Trophoblast cell (in vitro differentiated cells and primary cell): Measurements from ENCODE around the gene ARAP1.
A peak's percentile ranks its signal among the peaks of the same experiment; 100 is the strongest.

Experiments
- DNase-seq, 2 donors: peaks; one replicate each; pipeline ENCODE4 v3.0.0-alpha.2; 2016
- H2AFZ ChIP-seq: 2 replicates; pipeline ENCODE4 v1.6.1; 2013; ENCODE audit warnings: low read length, moderate library complexity, mild to moderate bottlenecking; ENCODE audit not compliant: insufficient read depth, poor library complexity
- H2AK5ac ChIP-seq: 2 replicates; pipeline ENCODE4 v1.6.1; 2013; ENCODE audit warnings: mild to moderate bottlenecking, low read length
- H2BK120ac ChIP-seq: 2 replicates; pipeline ENCODE4 v1.6.1; 2013; ENCODE audit warnings: low read length, mild to moderate bottlenecking, moderate library complexity; ENCODE audit not compliant: insufficient read depth, poor library complexity
- H2BK12ac ChIP-seq: 2 replicates; pipeline ENCODE4 v1.6.1; 2013; ENCODE audit warnings: mild to moderate bottlenecking, low read length, moderate library complexity
- H2BK5ac ChIP-seq: 2 replicates; pipeline ENCODE4 v1.6.1; 2013; ENCODE audit warnings: low read length, low read depth, moderate library complexity, mild to moderate bottlenecking; ENCODE audit not compliant: poor library complexity
- H3K14ac ChIP-seq: 2 replicates; pipeline ENCODE4 v1.6.1; 2013; ENCODE audit warnings: mild to moderate bottlenecking, low read length
- H3K18ac ChIP-seq: 2 replicates; pipeline ENCODE4 v1.6.1; 2013; ENCODE audit warnings: mild to moderate bottlenecking, low read length
- H3K23ac ChIP-seq: 2 replicates; pipeline ENCODE4 v1.6.1; 2013; ENCODE audit warnings: low read length
- H3K27ac ChIP-seq: 2 replicates; pipeline ENCODE4 v1.5.1; 2013; ENCODE audit warnings: low read depth, mild to moderate bottlenecking, inconsistent platforms, low read length, moderate library complexity
- H3K27me3 ChIP-seq: 2 replicates; pipeline ENCODE4 v1.6.1; 2013; ENCODE audit warnings: inconsistent platforms, mild to moderate bottlenecking, low read length, moderate library complexity; ENCODE audit not compliant: insufficient read depth
- H3K36me3 ChIP-seq, 2 experiments: 1 replicate in 1 of 2; 2 replicates in 1 of 2; pipeline ENCODE4 v1.6.1; 2013; ENCODE audit warnings: low read length in 2 of 2, mild to moderate bottlenecking in 2 of 2, moderate library complexity in 1 of 2; ENCODE audit not compliant: insufficient read depth in 2 of 2, control insufficient read depth in 1 of 2
- H3K4ac ChIP-seq: 2 replicates; pipeline ENCODE4 v1.6.1; 2013; ENCODE audit warnings: low read depth, mild to moderate bottlenecking, low read length, moderate library complexity
- H3K4me1 ChIP-seq, 2 experiments: 1 replicate in 1 of 2; 2 replicates in 1 of 2; pipeline ENCODE4 v1.6.1; 2013; ENCODE audit warnings: low read length in 2 of 2, mild to moderate bottlenecking in 2 of 2, moderate library complexity in 1 of 2; ENCODE audit not compliant: insufficient read depth in 2 of 2, control insufficient read depth in 1 of 2
- H3K4me2 ChIP-seq: 2 replicates; pipeline ENCODE4 v1.6.1; 2013; ENCODE audit warnings: inconsistent platforms, mild to moderate bottlenecking, low read length, moderate library complexity
- H3K4me3 ChIP-seq: 2 replicates; pipeline ENCODE4 v1.5.1; 2013; ENCODE audit warnings: mild to moderate bottlenecking, low read depth, low read length, inconsistent platforms
- H3K79me1 ChIP-seq: one replicate; pipeline ENCODE4 v1.6.1; 2013; ENCODE audit warnings: low read length
- H3K79me2 ChIP-seq: 2 replicates; pipeline ENCODE4 v1.6.1; 2013; ENCODE audit warnings: low read length, mild to moderate bottlenecking; ENCODE audit not compliant: control insufficient read depth, insufficient read depth, poor library complexity
- H3K9ac ChIP-seq: 2 replicates; pipeline ENCODE4 v1.6.1; 2013; ENCODE audit warnings: mild to moderate bottlenecking, low read length
- H3K9me3 ChIP-seq: 2 replicates; pipeline ENCODE4 v1.6.1; 2013; ENCODE audit warnings: low read depth, mild to moderate bottlenecking, control low read depth, inconsistent platforms, low read length; ENCODE audit not compliant: insufficient read depth
- H4K12ac ChIP-seq: 2 replicates; pipeline ENCODE4 v1.6.1; 2013; ENCODE audit warnings: low read depth, mild to moderate bottlenecking, low read length, moderate library complexity
- H4K8ac ChIP-seq: 2 replicates; pipeline ENCODE4 v1.6.1; 2013; ENCODE audit warnings: low read depth, mild to moderate bottlenecking, low read length, moderate library complexity
- H4K91ac ChIP-seq: one replicate; pipeline ENCODE4 v1.6.1; 2013; ENCODE audit warnings: low read depth, mild to moderate bottlenecking, low read length, moderate library complexity
- WGBS: extraction: QIAGEN DNeasy Blood & Tissue Kit; methylation state at CpG from one replicate; pipeline ENCODE4 v1.1.7; 2013; ENCODE audit warnings: missing lambda C conversion rate; ENCODE audit not compliant: insufficient read length, insufficient coverage; ENCODE audit errors: extremely low coverage; 5-methylcytosine and 5-hydroxymethylcytosine counted together

The ARAP1 gene

GRCh38 chr11:72773696-72774095 lies 21.5 kb upstream of the ARAP1 start:
- Histone ChIP-seq H3K79me2 (peaks cover 2% of the 10 kb centered on the region), H3K4me1 (peaks cover 68 to 72% of the 10 kb centered on the region in 2 experiments), H3K9me3 (no peaks in the 10 kb centered on the region), H3K23ac (no peak overlapping the region), H2BK5ac (no peak overlapping the region), H3K9ac (no peak overlapping the region), H4K91ac (peak overlapping the region; percentile 20), H3K27ac (no peak overlapping the region), H2AK5ac (no peak overlapping the region), H4K12ac (no peak overlapping the region), H3K79me1 (peaks cover 28% of the 10 kb centered on the region), H3K36me3 (peaks cover 8 to 10% of the 10 kb centered on the region in 2 experiments), H3K4me2 (no peak overlapping the region), H2BK12ac (no peak overlapping the region), H3K4me3 (no peak overlapping the region), H3K4ac (no peak overlapping the region), H3K18ac (no peak overlapping the region), H2BK120ac (no peak overlapping the region), H2AFZ (no peak overlapping the region), H4K8ac (no peak overlapping the region), H3K27me3 (no peaks in the 10 kb centered on the region), H3K14ac (no peak overlapping the region)
- no peak for DNase-seq
- WGBS, result no CpG with 5 or more reads among the region's 6 CpGs

- no peaks in the 10 kb centered on the region for H3K9me3 ChIP-seq
- DNase-seq, result peak; percentile 48 to 56
- peak overlapping the region; percentile 16 for H3K27ac ChIP-seq
- H4K12ac ChIP-seq, result no peak overlapping the region
- no peak overlapping the region for H2BK5ac ChIP-seq
- H3K4me2 ChIP-seq, result peak overlapping the region; percentile 27
- H3K23ac ChIP-seq, result no peak overlapping the region
- no peak overlapping the region for H4K91ac ChIP-seq
- H3K36me3 ChIP-seq, result peaks cover 5 to 7% of the 10 kb centered on the region in 2 experiments
- no peak overlapping the region for H2AFZ ChIP-seq
- H3K4ac ChIP-seq, result no peak overlapping the region
- no peaks in the 10 kb centered on the region for H3K27me3 ChIP-seq
- H2AK5ac ChIP-seq, result no peak overlapping the region
- H3K9ac ChIP-seq, result no peak overlapping the region
- H2BK12ac ChIP-seq, result no peak overlapping the region
- H3K4me1 ChIP-seq, result peaks cover 64 to 69% of the 10 kb centered on the region in 2 experiments
- H2BK120ac ChIP-seq, result no peak overlapping the region
- H4K8ac ChIP-seq, result no peak overlapping the region
- no CpG with 5 or more reads among the region's 5 CpGs for WGBS
- H3K4me3 ChIP-seq, result no peak overlapping the region
- no peak overlapping the region for H3K14ac ChIP-seq
- H3K79me1 ChIP-seq, result peaks cover 24% of the 10 kb centered on the region
- peaks cover 2% of the 10 kb centered on the region for H3K79me2 ChIP-seq
- no peak overlapping the region for H3K18ac ChIP-seq
These were observed 21.1 kb upstream of the ARAP1 start for GRCh38 chr11:72773291-72773690.

GRCh38 chr11:72772059-72772458 lies 19.9 kb upstream of the ARAP1 start:
- no peak overlapping the region for H3K23ac ChIP-seq
- H2BK120ac ChIP-seq, result no peak overlapping the region
- no peak overlapping the region for H3K27ac ChIP-seq
- H3K27me3 ChIP-seq, result no peaks in the 10 kb centered on the region
- H3K4me2 ChIP-seq, result no peak overlapping the region
- no peak overlapping the region for H2AFZ ChIP-seq
- H3K4me1 ChIP-seq, result peaks cover 52 to 56% of the 10 kb centered on the region in 2 experiments
- DNase-seq, result no peak
- no peak overlapping the region for H3K9ac ChIP-seq
- peak overlapping the region; percentile 12 for H3K14ac ChIP-seq
- peaks cover 5 to 10% of the 10 kb centered on the region in 2 experiments for H3K36me3 ChIP-seq
- H2AK5ac ChIP-seq, result peak overlapping the region; percentile 3
- H3K4ac ChIP-seq, result peak overlapping the region; percentile 16
- peak overlapping the region; percentile 3 for H4K8ac ChIP-seq
- H2BK12ac ChIP-seq, result peak overlapping the region; percentile 28
- no peak overlapping the region for H2BK5ac ChIP-seq
- no CpG with 5 or more reads among the region's 12 CpGs for WGBS
- peaks cover 17% of the 10 kb centered on the region for H3K79me1 ChIP-seq
- peak overlapping the region; percentile 3 for H3K18ac ChIP-seq
- no peak overlapping the region for H3K4me3 ChIP-seq
- peak overlapping the region; percentile 38 for H4K91ac ChIP-seq
- no peaks in the 10 kb centered on the region for H3K9me3 ChIP-seq
- peaks cover 2% of the 10 kb centered on the region for H3K79me2 ChIP-seq
- H4K12ac ChIP-seq, result no peak overlapping the region

GRCh38 chr11:72771507-72771906 lies 19.3 kb upstream of the ARAP1 start:
- no CpG with 5 or more reads among the region's 4 CpGs for WGBS
- H2AK5ac ChIP-seq, result no peak overlapping the region
- no peak overlapping the region for H3K23ac ChIP-seq
- H3K9ac ChIP-seq, result no peak overlapping the region
- H3K4ac ChIP-seq, result no peak overlapping the region
- no peak overlapping the region for H4K12ac ChIP-seq
- H2BK5ac ChIP-seq, result no peak overlapping the region
- no peak overlapping the region for H3K4me3 ChIP-seq
- H3K79me2 ChIP-seq, result peaks cover 2% of the 10 kb centered on the region
- peaks cover 15% of the 10 kb centered on the region for H3K79me1 ChIP-seq
- H2AFZ ChIP-seq, result no peak overlapping the region
- H4K8ac ChIP-seq, result no peak overlapping the region
- no peaks in the 10 kb centered on the region for H3K27me3 ChIP-seq
- H3K18ac ChIP-seq, result no peak overlapping the region
- no peak for DNase-seq
- H3K14ac ChIP-seq, result no peak overlapping the region
- H3K27ac ChIP-seq, result no peak overlapping the region
- H2BK12ac ChIP-seq, result no peak overlapping the region
- peaks cover 5 to 10% of the 10 kb centered on the region in 2 experiments for H3K36me3 ChIP-seq
- no peaks in the 10 kb centered on the region for H3K9me3 ChIP-seq
- peaks cover 46 to 51% of the 10 kb centered on the region in 2 experiments for H3K4me1 ChIP-seq
- no peak overlapping the region for H2BK120ac ChIP-seq
- H3K4me2 ChIP-seq, result no peak overlapping the region
- H4K91ac ChIP-seq, result peak overlapping the region; percentile 11
